Measurements from ENCODE around the gene DAO.
"Not testable (repeated sequence)": the region's sequence is repeated elsewhere in the genome, so short reads cannot be mapped to it uniquely, and the experiment has no call there.

Gene DAO

GRCh38 chr12:108840605-108841332 lies 39.1 kb upstream of the DAO start:
- H3K4me3 ChIP-seq (ENCODE audit: low read length, poor library complexity, severe bottlenecking), result no peak overlapping the region
- H4K20me1 ChIP-seq (ENCODE audit: insufficient read depth, low read length, poor library complexity, severe bottlenecking), result no peaks in the 10 kb centered on the region
- H3K4me2 ChIP-seq (ENCODE audit: low read depth, low read length, poor library complexity, severe bottlenecking), result no peak overlapping the region
- H3K79me2 ChIP-seq (ENCODE audit: insufficient read depth, low read length), result peaks cover 59% of the 10 kb centered on the region
- H3K9me3 ChIP-seq (ENCODE audit: insufficient read depth, low read depth, low read length), result no peaks in the 10 kb centered on the region
- H3K27me3 ChIP-seq (ENCODE audit: insufficient read depth, low read length, poor library complexity, severe bottlenecking), result no peaks in the 10 kb centered on the region
- TF ChIP-seq EZH2phosphoT487 (IDR thresholded peaks at IDR 0.05; ENCODE audit: borderline replicate concordance), result no peak
- TF ChIP-seq CTCF (conservative IDR thresholded peaks at IDR 0.05; ENCODE audit: low read length), result no peak
- peaks cover 63% of the 10 kb centered on the region for H3K4me1 ChIP-seq (ENCODE audit: insufficient read depth, low read length, poor library complexity, severe bottlenecking)
- H2AFZ ChIP-seq (ENCODE audit: low read length), result no peak overlapping the region
- no peak overlapping the region for H3K9ac ChIP-seq (ENCODE audit: low read depth, low read length, poor library complexity, severe bottlenecking)
- no peaks in the 10 kb centered on the region; the same call in 1 of the 2 replicates for H3K36me3 ChIP-seq (ENCODE audit: insufficient read depth, low read length)
- H3F3A ChIP-seq (ENCODE audit: low read depth), result peaks cover 6% of the 10 kb centered on the region; the same call in 1 of the 2 replicates
- no peaks in the 10 kb centered on the region for H3K9me2 ChIP-seq (replicated peaks; ENCODE audit: low read depth, low read length)

GRCh38 chr12:108841825-108842224 lies 38.1 kb upstream of the DAO start:
- Histone ChIP-seq H3K4me1 (ENCODE audit: insufficient read depth, low read length, poor library complexity, severe bottlenecking) (peaks cover 55% of the 10 kb centered on the region), H3K79me2 (ENCODE audit: insufficient read depth, low read length) (peaks cover 51% of the 10 kb centered on the region)
- H3K27me3 ChIP-seq (ENCODE audit: insufficient read depth, low read length, poor library complexity, severe bottlenecking); H3K9me2 ChIP-seq (replicated peaks; ENCODE audit: low read depth, low read length); H3K36me3 ChIP-seq (ENCODE audit: insufficient read depth, low read length); H3K9me3 ChIP-seq (ENCODE audit: insufficient read depth, low read depth, low read length); H2AFZ ChIP-seq (ENCODE audit: low read length); H3F3A ChIP-seq (ENCODE audit: low read depth); H3K9ac ChIP-seq (ENCODE audit: low read depth, low read length, poor library complexity, severe bottlenecking); H4K20me1 ChIP-seq (ENCODE audit: insufficient read depth, low read length, poor library complexity, severe bottlenecking); H3K4me3 ChIP-seq (ENCODE audit: low read length, poor library complexity, severe bottlenecking); H3K4me2 ChIP-seq (ENCODE audit: low read depth, low read length, poor library complexity, severe bottlenecking): not testable (repeated sequence)

GRCh38 chr12:108842361-108842760 lies 37.5 kb upstream of the DAO start:
- no peak overlapping the region for H3K4me3 ChIP-seq (ENCODE audit: low read length, poor library complexity, severe bottlenecking)
- H4K20me1 ChIP-seq (ENCODE audit: insufficient read depth, low read length, poor library complexity, severe bottlenecking), result no peaks in the 10 kb centered on the region
- H3K4me1 ChIP-seq (ENCODE audit: insufficient read depth, low read length, poor library complexity, severe bottlenecking), result peaks cover 50% of the 10 kb centered on the region
- no peaks in the 10 kb centered on the region for H3K9me3 ChIP-seq (ENCODE audit: insufficient read depth, low read depth, low read length)
- no peak overlapping the region for H3K9ac ChIP-seq (ENCODE audit: low read depth, low read length, poor library complexity, severe bottlenecking)
- H3K36me3 ChIP-seq (ENCODE audit: insufficient read depth, low read length), result no peaks in the 10 kb centered on the region; the same call in 1 of the 2 replicates
- no peak overlapping the region for H3K4me2 ChIP-seq (ENCODE audit: low read depth, low read length, poor library complexity, severe bottlenecking)
- TF ChIP-seq EZH2phosphoT487 (IDR thresholded peaks at IDR 0.05; ENCODE audit: borderline replicate concordance) (no peak), CTCF (conservative IDR thresholded peaks at IDR 0.05; ENCODE audit: low read length) (no peak)
- no peaks in the 10 kb centered on the region for H3K9me2 ChIP-seq (replicated peaks; ENCODE audit: low read depth, low read length)
- H3K79me2 ChIP-seq (ENCODE audit: insufficient read depth, low read length), result peaks cover 45% of the 10 kb centered on the region
- no peak overlapping the region for H2AFZ ChIP-seq (ENCODE audit: low read length)
- H3F3A ChIP-seq (ENCODE audit: low read depth), result peaks cover 6% of the 10 kb centered on the region; the same call in 1 of the 2 replicates
- no peaks in the 10 kb centered on the region for H3K27me3 ChIP-seq (ENCODE audit: insufficient read depth, low read length, poor library complexity, severe bottlenecking)

- no peak overlapping the region for H3K4me2 ChIP-seq (ENCODE audit: low read depth, low read length, poor library complexity, severe bottlenecking)
- H3F3A ChIP-seq (ENCODE audit: low read depth), result no peaks in the 10 kb centered on the region
- H3K27me3 ChIP-seq (ENCODE audit: insufficient read depth, low read length, poor library complexity, severe bottlenecking), result no peaks in the 10 kb centered on the region
- H4K20me1 ChIP-seq (ENCODE audit: insufficient read depth, low read length, poor library complexity, severe bottlenecking), result no peaks in the 10 kb centered on the region
- H2AFZ ChIP-seq (ENCODE audit: low read length), result no peak overlapping the region
- H3K4me3 ChIP-seq (ENCODE audit: low read length, poor library complexity, severe bottlenecking), result no peak overlapping the region
- no peak overlapping the region for H3K9ac ChIP-seq (ENCODE audit: low read depth, low read length, poor library complexity, severe bottlenecking)
- H3K36me3 ChIP-seq (ENCODE audit: insufficient read depth, low read length), result peaks cover 5% of the 10 kb centered on the region; the same call in 1 of the 2 replicates
- H3K79me2 ChIP-seq (ENCODE audit: insufficient read depth, low read length), result peaks cover 42% of the 10 kb centered on the region; the same call in 1 of the 2 replicates
- H3K9me3 ChIP-seq (ENCODE audit: insufficient read depth, low read depth, low read length), result no peaks in the 10 kb centered on the region
- peaks cover 41% of the 10 kb centered on the region for H3K4me1 ChIP-seq (ENCODE audit: insufficient read depth, low read length, poor library complexity, severe bottlenecking)
- H3K9me2 ChIP-seq (replicated peaks; ENCODE audit: low read depth, low read length), result no peaks in the 10 kb centered on the region
- TF ChIP-seq CTCF (conservative IDR thresholded peaks at IDR 0.05; ENCODE audit: low read length), result no peak
- no peak for TF ChIP-seq EZH2phosphoT487 (IDR thresholded peaks at IDR 0.05; ENCODE audit: borderline replicate concordance)
Measured at GRCh38 chr12:108843187-108843586, 36.7 kb upstream of the DAO start.

All from Loucy (cell line).